Parathyroid adenoma (tissue), 2 donors: Measurements from ENCODE around the gene MLLT11.
A peak's percentile ranks its signal among the peaks of the same experiment; 100 is the strongest.

ENCODE experiments used
- H2AFZ ChIP-seq: fragments of 300-600 bp; sonication (generic); one replicate; pipeline ENCODE4 v1.7.0; 2017; ENCODE audit warnings: antibody characterized with exemption, mild to moderate bottlenecking
- H3K27ac ChIP-seq: fragments of 300-600 bp; sonication (generic); one replicate; pipeline ENCODE4 v1.7.0; 2017
- H3K27me3 ChIP-seq: fragments of 300-600 bp; sonication (generic); one replicate; pipeline ENCODE4 v1.7.0; 2017; ENCODE audit warnings: low read length; ENCODE audit not compliant: control insufficient read depth, insufficient read depth
- H3K36me3 ChIP-seq: fragments of 300-600 bp; sonication (generic); one replicate; pipeline ENCODE4 v1.7.0; 2017; ENCODE audit warnings: low read length; ENCODE audit not compliant: control insufficient read depth, insufficient read depth
- H3K4me1 ChIP-seq: fragments of 300-600 bp; sonication (generic); one replicate; pipeline ENCODE4 v1.7.0; 2017; ENCODE audit warnings: control low read depth
- H3K4me2 ChIP-seq: fragments of 300-600 bp; sonication (generic); one replicate; pipeline ENCODE4 v1.7.0; 2017; ENCODE audit warnings: low read length
- H3K4me3 ChIP-seq: fragments of 300-600 bp; sonication (generic); one replicate; pipeline ENCODE4 v1.7.0; 2017; ENCODE audit warnings: low read depth, low read length
- H3K79me2 ChIP-seq: fragments of 300-600 bp; sonication (generic); one replicate; pipeline ENCODE4 v1.7.0; 2017; ENCODE audit warnings: control low read depth
- H3K9ac ChIP-seq: fragments of 300-600 bp; sonication (generic); one replicate; pipeline ENCODE4 v1.7.0; 2017; ENCODE audit warnings: mild to moderate bottlenecking
- H3K9me3 ChIP-seq: fragments of 300-600 bp; sonication (generic); one replicate; pipeline ENCODE4 v1.7.0; 2017; ENCODE audit warnings: low read length; ENCODE audit not compliant: control insufficient read depth
- TF ChIP-seq, protein P1 (sequence below): fragments of 300-600 bp; sonication (generic); IDR thresholded peaks from one replicate; pipeline ENCODE4 v1.7.0; 2017; ENCODE audit warnings: antibody characterized with exemption, mild to moderate bottlenecking
- donor health status: primary hyperparathyroidism.

MLLT11 gene, protein sequence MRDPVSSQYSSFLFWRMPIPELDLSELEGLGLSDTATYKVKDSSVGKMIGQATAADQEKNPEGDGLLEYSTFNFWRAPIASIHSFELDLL

GRCh38 chr1:151060007-151060656 lies at the start of gene MLLT11:
Gene MLLT11, plus strand, starts transcription at chr1:151060397. Its CDS starts 6,828 bp downstream, at chr1:151067225.
- no peaks in the 10 kb centered on the region for H3K36me3 ChIP-seq
- no peaks in the 10 kb centered on the region for H3K27me3 ChIP-seq
- TF ChIP-seq, protein P1, sequence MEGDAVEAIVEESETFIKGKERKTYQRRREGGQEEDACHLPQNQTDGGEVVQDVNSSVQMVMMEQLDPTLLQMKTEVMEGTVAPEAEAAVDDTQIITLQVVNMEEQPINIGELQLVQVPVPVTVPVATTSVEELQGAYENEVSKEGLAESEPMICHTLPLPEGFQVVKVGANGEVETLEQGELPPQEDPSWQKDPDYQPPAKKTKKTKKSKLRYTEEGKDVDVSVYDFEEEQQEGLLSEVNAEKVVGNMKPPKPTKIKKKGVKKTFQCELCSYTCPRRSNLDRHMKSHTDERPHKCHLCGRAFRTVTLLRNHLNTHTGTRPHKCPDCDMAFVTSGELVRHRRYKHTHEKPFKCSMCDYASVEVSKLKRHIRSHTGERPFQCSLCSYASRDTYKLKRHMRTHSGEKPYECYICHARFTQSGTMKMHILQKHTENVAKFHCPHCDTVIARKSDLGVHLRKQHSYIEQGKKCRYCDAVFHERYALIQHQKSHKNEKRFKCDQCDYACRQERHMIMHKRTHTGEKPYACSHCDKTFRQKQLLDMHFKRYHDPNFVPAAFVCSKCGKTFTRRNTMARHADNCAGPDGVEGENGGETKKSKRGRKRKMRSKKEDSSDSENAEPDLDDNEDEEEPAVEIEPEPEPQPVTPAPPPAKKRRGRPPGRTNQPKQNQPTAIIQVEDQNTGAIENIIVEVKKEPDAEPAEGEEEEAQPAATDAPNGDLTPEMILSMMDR = no peak
- H3K4me2 ChIP-seq = peak within 1 kb of the TSS; percentile 96
- H3K9me3 ChIP-seq = no peaks in the 10 kb centered on the region
- peak within 1 kb of the TSS; percentile 98 for H3K27ac ChIP-seq
- H3K79me2 ChIP-seq = peaks cover 18% of the 10 kb centered on the region
- peak within 1 kb of the TSS; percentile 100 for H3K4me3 ChIP-seq
- peak within 1 kb of the TSS; percentile 84 for H3K9ac ChIP-seq
- H3K4me1 ChIP-seq = peaks cover 20% of the 10 kb centered on the region
- peak within 1 kb of the TSS; percentile 83 for H2AFZ ChIP-seq

GRCh38 chr1:151011154-151011850 lies 48.9 kb upstream of the MLLT11 start:
- H3K27me3 ChIP-seq = no peaks in the 10 kb centered on the region
- H3K4me3 ChIP-seq = no peak overlapping the region
- TF ChIP-seq, protein P1 = no peak
- peaks cover 15% of the 10 kb centered on the region for H3K4me1 ChIP-seq
- H3K9me3 ChIP-seq = no peaks in the 10 kb centered on the region
- H3K27ac ChIP-seq = no peak overlapping the region
- H2AFZ ChIP-seq = no peak overlapping the region
- H3K79me2 ChIP-seq = peaks cover 4% of the 10 kb centered on the region
- no peak overlapping the region for H3K4me2 ChIP-seq
- H3K36me3 ChIP-seq = no peaks in the 10 kb centered on the region
- no peak overlapping the region for H3K9ac ChIP-seq

DNA sequence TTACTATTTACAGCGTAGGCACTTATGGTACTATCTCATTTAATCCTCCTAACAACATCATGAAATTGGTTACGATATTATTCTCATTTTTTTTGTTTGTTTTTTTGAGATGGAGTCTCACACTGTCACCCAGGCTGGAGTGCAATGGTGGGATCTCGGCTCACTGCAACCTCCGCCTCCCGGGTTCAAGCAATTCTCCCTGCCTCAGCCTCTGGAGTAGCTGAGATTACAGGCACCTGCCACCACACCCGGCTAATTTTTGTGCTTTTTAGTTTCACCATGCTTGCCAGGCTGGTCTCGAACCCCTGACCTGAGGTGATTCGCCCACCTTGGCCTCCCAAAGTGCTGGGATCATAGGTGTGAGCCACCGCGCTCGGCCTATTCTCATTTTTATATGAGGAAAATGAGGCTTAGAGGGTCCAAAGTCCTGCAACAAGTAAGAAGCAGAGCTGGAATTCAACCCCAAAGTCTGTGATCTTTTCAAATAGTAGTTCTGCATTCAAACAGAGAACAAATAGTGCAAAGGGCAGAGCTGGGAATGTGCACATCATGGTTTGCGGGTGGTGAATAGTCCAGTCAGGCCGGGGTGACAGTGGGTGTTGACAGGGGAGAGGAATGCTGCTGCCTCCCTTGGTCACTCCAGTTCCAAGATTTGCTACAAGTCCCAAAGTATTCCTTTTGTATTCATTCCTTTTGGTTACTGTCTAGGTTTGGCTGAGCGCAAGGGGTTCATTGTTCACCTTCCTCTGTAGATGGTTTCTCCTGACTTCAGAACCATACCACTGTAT lies 47.3 kb upstream of the MLLT11 start:
- TF ChIP-seq, protein P1 = no peak
- H3K79me2 ChIP-seq = peaks cover 4% of the 10 kb centered on the region
- H3K9me3 ChIP-seq = no peaks in the 10 kb centered on the region
- peaks cover 5% of the 10 kb centered on the region for H3K4me1 ChIP-seq
- H3K4me2 ChIP-seq = peak overlapping the region; percentile 58
- no peak overlapping the region for H3K9ac ChIP-seq
- no peaks in the 10 kb centered on the region for H3K27me3 ChIP-seq
- H3K4me3 ChIP-seq = peak overlapping the region; percentile 33
- no peaks in the 10 kb centered on the region for H3K36me3 ChIP-seq
- peak overlapping the region; percentile 39 for H3K27ac ChIP-seq
- no peak overlapping the region for H2AFZ ChIP-seq

DNA sequence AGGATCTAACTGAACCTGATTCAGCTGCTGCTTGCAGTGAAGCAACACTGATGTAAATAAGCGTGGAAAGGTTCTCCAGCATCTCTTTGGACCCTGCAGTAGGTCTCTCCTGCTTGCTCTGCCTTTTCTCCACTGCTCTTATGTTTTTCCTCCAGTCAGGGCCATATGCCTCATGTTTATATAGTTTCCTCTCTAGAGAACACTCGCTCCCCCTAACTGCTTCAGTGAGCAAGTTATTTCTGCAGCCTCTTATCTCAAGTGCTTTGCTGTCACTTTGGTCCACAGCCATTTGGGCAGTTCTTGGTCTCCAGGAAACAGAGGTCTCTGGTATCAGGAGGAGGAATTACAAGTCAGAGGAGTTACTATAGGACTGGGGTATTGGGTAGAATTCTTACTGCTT lies 46.7 kb upstream of the MLLT11 start:
- Histone ChIP-seq H3K27me3 (no peaks in the 10 kb centered on the region), H3K4me3 (peak overlapping the region; percentile 33), H2AFZ (no peak overlapping the region), H3K79me2 (peaks cover 4% of the 10 kb centered on the region), H3K27ac (peak overlapping the region; percentile 39), H3K9me3 (no peaks in the 10 kb centered on the region), H3K36me3 (no peaks in the 10 kb centered on the region), H3K4me1 (peaks cover 4% of the 10 kb centered on the region), H3K9ac (no peak overlapping the region), H3K4me2 (peak overlapping the region; percentile 58)
- TF ChIP-seq, protein P1 = no peak
